GM12878 (cell line): ENCODE measurements around the gene PPP2R3B. TPM values are rescaled to one million over a fixed set of nuclear protein-coding genes. Genes with fewer than 3 reads are reported as not detected.

Experiments used
- ATAC-seq: fragments of 200-7000 bp; cut with Tn5 transposase; 3 replicates; pipeline ENCODE4 v1.9.1; 2020; ENCODE audit warnings: mild to moderate bottlenecking, moderate library complexity
- BruUV-seq: library from RNA; stranded (reverse); fragments of 400-500 nt; replicated peaks from 2 replicates; lab custom pipeline; 2021; lab: Mats Ljungman, UMichigan
- CTCF ChIA-PET: fragments of 300-600 bp; sonication (Branson Sonifier 250); formaldehyde crosslinking; extraction: SDS; loops from one replicate; lab custom pipeline; 2021; ENCODE audit warnings: inconsistent platforms; lab: Yijun Ruan, JAX
- POLR2A ChIA-PET: fragments of 350-600 bp; formaldehyde crosslinking; extraction: SDS; loops from one replicate; lab custom pipeline; 2021; ENCODE audit warnings: inconsistent platforms; lab: Charles Lee
- RAD21 ChIA-PET: fragments of 300-600 bp; sonication (Branson Sonifier 250); formaldehyde crosslinking; loops from one replicate; lab custom pipeline; 2023; ENCODE audit warnings: antibody characterized with exemption; ENCODE audit not compliant: unreplicated experiment; lab: Charles Lee
- SMC1A ChIA-PET: fragments of 300-600 bp; sonication (Branson Sonifier 250); formaldehyde crosslinking; loops from one replicate; lab custom pipeline; 2023; ENCODE audit not compliant: unreplicated experiment, uncharacterized antibody; lab: Charles Lee
- DNase-seq: peaks from one replicate; pipeline ENCODE4 v3.0.0-alpha.2; 2011; ENCODE audit warnings: low read depth, low spot score
- FAIRE-seq: peaks from 3 replicates; lab custom pipeline; 2011; peaks lifted over from hg19 to GRCh38; lab: Jason Lieb, UNC
- H2AFZ ChIP-seq: 2 replicates; pipeline ENCODE4 v1.6.0; 2011; ENCODE audit warnings: low read depth, low read length, control low read depth; ENCODE audit not compliant: control insufficient read depth
- H3K27ac ChIP-seq: 2 replicates; pipeline ENCODE4 v1.5.1; 2011; ENCODE audit warnings: control low read depth; ENCODE audit not compliant: control insufficient read depth, insufficient read depth
- H3K27me3 ChIP-seq, 2 experiments: replicated peaks in 1 of 2; 2 replicates each; pipeline versions ENCODE4 v1.6.0 to v1.6.1; 2011; ENCODE audit warnings: low read length in 1 of 2; ENCODE audit not compliant: control insufficient read depth in 2 of 2, insufficient read depth in 2 of 2
- H3K36me3 ChIP-seq, 2 experiments: 2 replicates each; pipeline ENCODE4 v1.5.1; 2011; ENCODE audit warnings: low read length in 1 of 2; ENCODE audit not compliant: control insufficient read depth in 2 of 2, insufficient read depth in 2 of 2
- H3K4me1 ChIP-seq: 2 replicates; pipeline ENCODE4 v1.6.1; 2011; ENCODE audit warnings: mild to moderate bottlenecking, low read length, moderate library complexity, mixed read lengths; ENCODE audit not compliant: control insufficient read depth, insufficient read depth
- H3K4me2 ChIP-seq: 2 replicates; pipeline ENCODE4 v1.6.0; 2011; ENCODE audit warnings: control low read depth; ENCODE audit not compliant: control insufficient read depth, insufficient read depth
- H3K4me3 ChIP-seq: fragments of 200-600 bp; sonication (generic); 2 replicates; pipeline ENCODE4 v1.5.1; 2016
- H3K79me2 ChIP-seq: 2 replicates; pipeline ENCODE4 v1.6.0; 2011; ENCODE audit warnings: low read length; ENCODE audit not compliant: control insufficient read depth, insufficient read depth
- H3K9ac ChIP-seq: 2 replicates; pipeline ENCODE4 v1.8.0; 2011; ENCODE audit warnings: low read length, control low read depth, mixed read lengths; ENCODE audit not compliant: control insufficient read depth, insufficient read depth
- H3K9me3 ChIP-seq: replicated peaks from 3 replicates; pipeline ENCODE4 v1.5.1; 2011; ENCODE audit warnings: mild to moderate bottlenecking, low read length; ENCODE audit not compliant: control insufficient read depth, insufficient read depth
- H4K20me1 ChIP-seq: 2 replicates; pipeline ENCODE4 v1.6.0; 2011; ENCODE audit not compliant: control insufficient read depth, insufficient read depth
- BACH1 ChIP-seq: fragments of 450-650 bp; IDR thresholded peaks from 2 replicates; pipeline ENCODE4 v1.6.1; 2017; ENCODE audit warnings: mild to moderate bottlenecking, borderline replicate concordance
- CBX3 ChIP-seq: fragments of 200-600 bp; sonication (generic); IDR thresholded peaks from 2 replicates; pipeline ENCODE4 v1.6.1; 2016; ENCODE audit warnings: low read depth, borderline replicate concordance
- MTA2 ChIP-seq: fragments of 450-650 bp; IDR thresholded peaks from 2 replicates; pipeline ENCODE4 v1.6.1; 2016; ENCODE audit warnings: low read depth, mild to moderate bottlenecking, moderate library complexity
- SMARCA5 ChIP-seq: fragments of 450-650 bp; IDR thresholded peaks from 2 replicates; pipeline ENCODE4 v1.6.1; 2017; ENCODE audit warnings: mild to moderate bottlenecking
- SPI1 ChIP-seq: IDR thresholded peaks from 2 replicates; pipeline ENCODE4 v1.6.1; 2011; ENCODE audit warnings: low read depth, mild to moderate bottlenecking, low read length, moderate library complexity, borderline replicate concordance; ENCODE audit not compliant: insufficient read depth
- ZNF622 ChIP-seq: fragments of 450-650 bp; IDR thresholded peaks from 2 replicates; pipeline ENCODE4 v1.6.1; 2017; ENCODE audit warnings: mild to moderate bottlenecking, inconsistent platforms
- WGBS: methylation state at CpG from one replicate; pipeline ENCODE4 v1.1.6; 2016; ENCODE audit warnings: low lambda C conversion rate; ENCODE audit not compliant: insufficient replicate concordance, insufficient coverage; ENCODE audit errors: missing lambda C conversion rate; 5-methylcytosine and 5-hydroxymethylcytosine counted together
- in situ Hi-C: fragments of 300-500 bp; cut with MboI; formaldehyde crosslinking; loops from 9 replicates; pipeline ENCODE4 v1.14.3; 2018; ENCODE audit warnings: mixed read lengths
- intact Hi-C: fragments of 100-400 bp; cut with micrococcal nuclease; formaldehyde crosslinking; loops from one replicate; pipeline ENCODE4 v1.14.2; 2022; ENCODE audit not compliant: unreplicated experiment
- polyA plus RNA-seq, 11 experiments: library from polyadenylated mRNA; depleted of rRNA in 4 of 11; unstranded in 6 of 11; stranded (reverse) in 5 of 11; fragments of >200 nt; fragmentation: Nextera tagmentation in 4 of 11; fragmentation: Illumina TruSeq in 1 of 11; extraction: Ambion mirVana in 4 of 11; extraction: Trizol in 1 of 11; gene quantifications; 1 replicate in 1 of 11; 2 replicates in 10 of 11; pipeline versions ENCODE4 v1.2.1 to v1.2.3, GENCODE V29; 2011 to 2016; ENCODE audit warnings: inconsistent platforms in 2 of 11, missing spikeins in 2 of 11, low read depth in 1 of 11
- total RNA-seq, 4 experiments: library from RNA; depleted of rRNA in 3 of 4; stranded (reverse); fragments of >200 nt in 3 of 4; fragmentation: Illumina TruSeq in 1 of 4; extraction: Trizol in 1 of 4; gene quantifications; 2 replicates each; pipeline versions ENCODE4 v1.2.1 to v1.2.3, GENCODE V29; 2013 to 2021
- TF ChIP-seq, protein P1 (sequence below): IDR thresholded peaks from 2 replicates; pipeline ENCODE4 v1.6.1; 2012; ENCODE audit warnings: low read length, inconsistent platforms

PPP2R3B gene
- total and polyA plus RNA-seq, 10 of the 15 experiments (the other 5 are each of a cell fraction or from before 2014, with no cell fraction given), result 0.11 to 34.3 (median 9.7) TPM; not detected in 1

DNA sequence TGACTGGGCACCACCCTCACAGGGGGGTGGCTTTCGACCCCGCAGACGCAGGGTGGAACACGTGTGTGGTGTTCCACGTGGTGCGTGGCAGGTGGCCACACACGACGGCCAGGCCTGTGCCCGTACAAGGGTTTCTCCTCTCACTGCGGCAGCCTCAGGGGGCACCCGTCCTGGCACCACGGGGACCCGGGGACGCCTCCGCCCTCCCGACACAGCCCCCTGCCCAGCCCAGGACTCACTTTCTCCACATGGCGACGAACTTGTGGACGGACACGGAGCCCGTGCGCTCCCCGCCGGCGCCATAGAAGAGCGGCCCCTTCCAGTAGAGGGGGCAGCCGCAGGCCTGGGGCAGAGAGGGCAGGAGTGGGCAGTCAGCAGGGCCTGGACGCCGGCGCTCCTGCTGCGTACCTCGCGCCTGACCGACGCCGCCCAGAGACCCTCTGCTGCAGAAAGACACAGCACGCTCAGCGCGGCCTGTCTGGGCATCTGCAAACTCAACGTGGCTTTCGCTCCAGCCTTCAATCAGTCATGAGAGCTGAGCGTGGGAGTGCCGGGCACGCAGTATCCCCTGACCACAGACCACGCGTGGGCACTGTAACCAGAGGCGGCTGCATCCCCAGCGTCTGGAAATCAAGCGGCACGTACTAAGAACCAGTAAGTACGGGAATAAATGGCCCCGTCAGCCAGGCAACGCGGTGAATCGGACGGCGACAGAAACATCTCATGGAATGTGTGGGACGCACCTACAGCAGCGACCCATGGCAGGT lies 39.2 kb downstream of the PPP2R3B start:
- Histone ChIP-seq H4K20me1 (no peaks in the 10 kb centered on the region), H3K27ac (no peak overlapping the region), H2AFZ (no peak overlapping the region)
- FAIRE-seq (no peak), DNase-seq (no peak)
- no TSS peak for BruUV-seq
- TF ChIP-seq SPI1 (no peak), MTA2 (no peak), SMARCA5 (no peak), BACH1 (no peak), ZNF622 (no peak), CBX3 (no peak)
- TF ChIP-seq, protein P1, sequence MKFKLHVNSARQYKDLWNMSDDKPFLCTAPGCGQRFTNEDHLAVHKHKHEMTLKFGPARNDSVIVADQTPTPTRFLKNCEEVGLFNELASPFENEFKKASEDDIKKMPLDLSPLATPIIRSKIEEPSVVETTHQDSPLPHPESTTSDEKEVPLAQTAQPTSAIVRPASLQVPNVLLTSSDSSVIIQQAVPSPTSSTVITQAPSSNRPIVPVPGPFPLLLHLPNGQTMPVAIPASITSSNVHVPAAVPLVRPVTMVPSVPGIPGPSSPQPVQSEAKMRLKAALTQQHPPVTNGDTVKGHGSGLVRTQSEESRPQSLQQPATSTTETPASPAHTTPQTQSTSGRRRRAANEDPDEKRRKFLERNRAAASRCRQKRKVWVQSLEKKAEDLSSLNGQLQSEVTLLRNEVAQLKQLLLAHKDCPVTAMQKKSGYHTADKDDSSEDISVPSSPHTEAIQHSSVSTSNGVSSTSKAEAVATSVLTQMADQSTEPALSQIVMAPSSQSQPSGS, result no peak
- TF ChIP-seq, all 136 proteins: peak for 0
- ATAC-seq, result no peak
- H3K9me3 ChIP-seq, result peaks cover 3% of the 10 kb centered on the region; the same call in 1 of the 3 replicates
- RAD21 ChIA-PET, result no interaction called here
- no peak overlapping the region for H3K4me3 ChIP-seq
- POLR2A ChIA-PET, result no interaction called here
- no peak overlapping the region for H3K4me2 ChIP-seq
- no peak overlapping the region for H3K9ac ChIP-seq
- WGBS, result 97% methylated on average over 59 of the region's 59 CpGs
- no peaks in the 10 kb centered on the region for H3K27me3 ChIP-seq
- no peaks in the 10 kb centered on the region for H3K4me1 ChIP-seq
- in situ Hi-C loops (no loop called here), intact Hi-C loops (no loop called here)
- H3K79me2 ChIP-seq, result no peaks in the 10 kb centered on the region
- CTCF ChIA-PET, result no interaction called here
- no peaks in the 10 kb centered on the region for H3K36me3 ChIP-seq
- SMC1A ChIA-PET, result no interaction called here
